RWPE2 (cell line): Measurements from ENCODE around the gene ADGRG4.

Experiments used
- ATAC-seq: fragments of 200-7000 bp; cut with Tn5 transposase; 3 replicates; pipeline ENCODE4 v1.9.1; 2021; ENCODE audit warnings: low read depth
- DNase-seq: peaks from one replicate; pipeline ENCODE4 v3.0.0-alpha.2; 2020; ENCODE audit warnings: low spot score
- H3K27ac ChIP-seq: fragments of 450-650 bp; 2 replicates; pipeline ENCODE4 v1.5.1; 2017; ENCODE audit warnings: mild to moderate bottlenecking; ENCODE audit not compliant: poor library complexity, severe bottlenecking
- H3K27me3 ChIP-seq: fragments of 250-450 bp; sonication (Bioruptor Pico); 2 replicates; pipeline ENCODE4 v1.5.1; 2021; ENCODE audit warnings: mild to moderate bottlenecking, moderate library complexity; ENCODE audit not compliant: insufficient read depth, poor library complexity, severe bottlenecking
- H3K36me3 ChIP-seq: fragments of 250-450 bp; sonication (Bioruptor Pico); 2 replicates; pipeline ENCODE4 v1.5.1; 2020; ENCODE audit warnings: low read depth, mild to moderate bottlenecking, moderate library complexity
- H3K4me1 ChIP-seq: fragments of 250-450 bp; sonication (Bioruptor Pico); 2 replicates; pipeline ENCODE4 v1.5.1; 2021; ENCODE audit warnings: mild to moderate bottlenecking, moderate library complexity; ENCODE audit not compliant: insufficient read depth, poor library complexity, severe bottlenecking
- H3K4me3 ChIP-seq: fragments of 250-450 bp; sonication (Bioruptor Pico); 2 replicates; pipeline ENCODE4 v1.5.1; 2021; ENCODE audit warnings: mild to moderate bottlenecking, moderate library complexity; ENCODE audit not compliant: severe bottlenecking
- H3K9me3 ChIP-seq: fragments of 250-450 bp; sonication (Bioruptor Pico); 2 replicates; pipeline ENCODE4 v1.5.1; 2021; ENCODE audit warnings: mild to moderate bottlenecking, moderate library complexity; ENCODE audit not compliant: severe bottlenecking
- CTCF ChIP-seq: fragments of 450-650 bp; IDR thresholded peaks from one replicate; pipeline ENCODE4 v1.5.1; 2017; ENCODE audit warnings: mild to moderate bottlenecking, moderate library complexity; ENCODE audit not compliant: poor library complexity, severe bottlenecking

ADGRG4 gene

GRCh38 chrX:136447308-136447707, 146.5 kb downstream of the ADGRG4 start:
- DNase-seq (no peak), ATAC-seq (no peak)
- Histone ChIP-seq H3K27me3 (no peaks in the 10 kb centered on the region), H3K27ac (no peak overlapping the region), H3K4me3 (no peak overlapping the region), H3K36me3 (no peaks in the 10 kb centered on the region), H3K9me3 (no peaks in the 10 kb centered on the region), H3K4me1 (peaks cover 7% of the 10 kb centered on the region)
- TF ChIP-seq CTCF = no peak

- H3K9me3 ChIP-seq = no peaks in the 10 kb centered on the region
- ATAC-seq (no peak), DNase-seq (no peak)
- peaks cover 7% of the 10 kb centered on the region for H3K4me1 ChIP-seq
- H3K4me3 ChIP-seq = no peak overlapping the region
- TF ChIP-seq CTCF = no peak
- H3K36me3 ChIP-seq = no peaks in the 10 kb centered on the region
- no peaks in the 10 kb centered on the region for H3K27me3 ChIP-seq
- no peak overlapping the region for H3K27ac ChIP-seq
These were observed 147.2 kb downstream of the ADGRG4 start for GRCh38 chrX:136447968-136448367.

- no peaks in the 10 kb centered on the region for H3K9me3 ChIP-seq
- no peak for TF ChIP-seq CTCF
- no peak for DNase-seq
- peaks cover 7% of the 10 kb centered on the region for H3K4me1 ChIP-seq
- H3K4me3 ChIP-seq = no peak overlapping the region
- H3K27ac ChIP-seq = no peak overlapping the region
- H3K27me3 ChIP-seq = no peaks in the 10 kb centered on the region
- no peaks in the 10 kb centered on the region for H3K36me3 ChIP-seq
- no peak for ATAC-seq
These were observed 149.5 kb downstream of the ADGRG4 start for GRCh38 chrX:136450050-136450830.

GRCh38 chrX:136452614-136453013, 151.9 kb downstream of the ADGRG4 start:
- Histone ChIP-seq H3K9me3 (no peaks in the 10 kb centered on the region), H3K27ac (no peak overlapping the region), H3K4me1 (peaks cover 7% of the 10 kb centered on the region), H3K36me3 (no peaks in the 10 kb centered on the region), H3K27me3 (no peaks in the 10 kb centered on the region), H3K4me3 (no peak overlapping the region)
- DNase-seq (no peak), ATAC-seq (no peak)
- TF ChIP-seq CTCF = no peak

- no peak for TF ChIP-seq CTCF
- no peaks in the 10 kb centered on the region for H3K27me3 ChIP-seq
- DNase-seq (no peak), ATAC-seq (no peak)
- H3K27ac ChIP-seq = no peak overlapping the region
- H3K4me3 ChIP-seq = no peak overlapping the region
- no peaks in the 10 kb centered on the region for H3K9me3 ChIP-seq
- H3K36me3 ChIP-seq = no peaks in the 10 kb centered on the region
- peaks cover 7% of the 10 kb centered on the region for H3K4me1 ChIP-seq
These were observed 152.4 kb downstream of the ADGRG4 start for GRCh38 chrX:136453114-136453513.
